COR-L47 (cell line): ENCODE data around the gene GSKIP.
"Not testable (repeated sequence)": the region's sequence is repeated elsewhere in the genome, so short reads cannot be mapped to it uniquely, and the experiment has no call there.

Source experiments
- DNase-seq: peaks from one replicate; lab custom pipeline; 2025; lab: John Stamatoyannopoulos, UW

Gene GSKIP

DNA sequence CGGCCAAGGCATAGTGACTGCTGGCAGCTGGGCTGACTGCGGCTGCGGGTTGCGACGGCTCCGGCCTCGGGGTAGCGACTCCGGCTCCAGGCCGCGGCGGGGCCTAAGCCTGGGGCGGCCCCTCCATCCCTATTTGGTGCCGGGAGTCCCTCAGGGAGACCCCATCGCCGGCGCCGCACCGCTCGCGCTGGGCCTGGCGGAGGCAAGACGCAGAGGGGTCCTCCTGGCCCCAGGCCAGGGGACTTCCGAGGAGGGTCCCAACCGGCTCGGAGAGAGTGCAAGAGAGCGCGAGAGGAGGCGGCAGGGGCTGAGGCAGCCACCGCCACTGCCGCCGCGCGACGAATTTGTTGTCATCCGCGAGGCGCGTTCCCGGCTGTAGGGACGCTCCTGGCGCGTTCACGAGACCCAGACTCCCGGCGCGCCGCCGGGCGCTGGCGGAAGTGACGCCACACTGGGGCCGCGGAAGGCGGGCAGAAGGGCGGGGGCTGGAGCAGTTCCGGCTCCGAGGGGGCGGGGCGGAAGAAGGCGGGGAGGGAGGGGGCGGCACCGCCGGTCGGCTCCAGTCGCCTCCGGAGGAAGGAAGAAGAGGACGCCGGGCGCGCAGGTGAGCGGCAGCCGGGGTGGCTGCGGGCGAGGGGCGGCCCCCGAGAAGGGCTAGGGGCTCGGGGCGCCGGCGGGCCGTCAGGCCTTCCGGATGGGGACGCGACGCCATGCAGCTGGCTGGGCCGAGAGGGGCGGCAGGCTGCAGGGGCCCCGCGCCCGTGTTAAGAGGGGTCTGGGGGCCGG, at the start of gene GSKIP, which contains the start of gene ATG2B:
TSS of gene GSKIP (plus strand) at position 562 of the 786 bp plus-strand sequence. CDS start 18,722 bp downstream, outside the sequence.
TSS of gene ATG2B (minus strand) at position 377 of the 786 bp plus-strand sequence. CDS start at position 12, 365 bp downstream.
- peak; percentile 98 for DNase-seq

GRCh38 chr14:96316087-96316486, 47.2 kb upstream of the GSKIP start:
- DNase-seq: no peak

GRCh38 chr14:96318836-96319235, 44.5 kb upstream of the GSKIP start:
- DNase-seq: no peak

DNA sequence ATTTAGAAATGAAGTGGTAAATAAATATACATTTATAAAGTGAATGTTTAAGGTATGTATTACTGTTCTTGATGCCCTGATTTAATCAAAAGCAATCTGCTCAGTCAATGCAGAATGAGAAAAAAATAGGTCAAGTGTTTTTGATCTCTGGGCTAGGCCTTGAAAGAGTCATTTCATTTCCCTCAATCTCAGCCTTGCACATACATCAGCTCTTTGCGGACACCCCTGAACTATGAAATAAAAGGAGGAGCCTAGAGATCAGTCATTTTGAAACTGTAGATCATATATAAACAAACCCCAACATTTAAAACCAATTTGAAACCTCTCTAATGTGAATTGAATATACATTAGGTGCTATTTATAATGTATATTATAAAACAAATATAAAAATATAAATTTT, 42.7 kb upstream of the GSKIP start:
- DNase-seq: no peak

DNA sequence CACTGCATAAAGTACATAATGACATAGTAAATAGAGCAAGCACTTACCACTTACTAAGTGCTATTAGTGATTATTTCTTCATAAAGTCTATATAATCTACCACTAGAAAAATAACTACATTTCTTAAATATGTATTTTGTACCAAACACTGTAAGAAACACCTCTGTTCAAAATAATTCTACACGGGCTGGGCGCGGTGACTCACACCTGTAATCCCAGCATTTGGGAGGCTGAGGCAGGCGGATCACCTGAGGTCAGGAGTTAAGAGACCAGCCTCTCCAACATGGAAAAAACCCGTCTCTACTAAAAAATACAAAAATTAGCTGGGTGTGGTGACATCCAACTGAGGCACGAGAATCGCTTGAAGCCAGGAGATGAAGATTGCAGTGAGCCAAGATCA, 39.1 kb upstream of the GSKIP start:
- DNase-seq: no peak

DNA sequence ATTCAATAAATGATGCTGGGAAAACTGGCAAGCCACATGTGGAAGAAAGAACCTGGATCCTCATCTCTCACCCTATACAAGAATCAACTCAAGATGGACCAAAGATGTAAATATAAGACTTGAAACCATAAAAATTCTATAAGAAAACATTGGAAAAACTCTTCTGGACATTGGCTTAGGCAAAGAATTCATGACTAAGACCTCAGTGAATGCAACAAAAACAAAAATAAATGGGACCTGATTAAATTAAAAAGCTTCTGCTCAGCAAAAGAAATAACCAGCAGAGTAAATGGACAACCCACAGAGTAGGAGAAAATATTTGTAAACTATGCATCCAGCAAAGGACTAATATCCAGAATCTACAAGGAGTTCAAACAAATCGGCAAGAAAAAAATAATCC, 24.8 kb upstream of the GSKIP start:
- DNase-seq: no peak

GRCh38 chr14:96341323-96341722, 22.0 kb upstream of the GSKIP start:
- no peak for DNase-seq

DNA sequence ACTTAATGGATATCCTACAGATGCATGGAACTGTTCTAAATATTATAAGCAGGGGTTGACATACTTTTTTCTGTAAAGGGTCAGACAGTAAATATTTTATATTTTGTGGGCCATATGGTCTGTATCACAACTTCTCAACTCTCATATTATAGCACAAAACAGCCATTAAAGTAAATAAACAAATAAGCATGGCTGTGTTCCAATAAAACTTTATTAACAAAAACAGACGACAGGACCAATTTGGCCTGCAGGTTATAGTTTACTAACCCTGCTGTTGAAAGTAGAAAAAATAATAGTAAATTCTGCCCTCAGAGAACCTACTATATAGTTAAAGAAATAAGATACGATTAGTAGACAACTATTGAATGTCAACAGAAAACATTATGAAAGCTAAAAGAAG, 17.7 kb upstream of the GSKIP start:
- DNase-seq: no peak

DNA sequence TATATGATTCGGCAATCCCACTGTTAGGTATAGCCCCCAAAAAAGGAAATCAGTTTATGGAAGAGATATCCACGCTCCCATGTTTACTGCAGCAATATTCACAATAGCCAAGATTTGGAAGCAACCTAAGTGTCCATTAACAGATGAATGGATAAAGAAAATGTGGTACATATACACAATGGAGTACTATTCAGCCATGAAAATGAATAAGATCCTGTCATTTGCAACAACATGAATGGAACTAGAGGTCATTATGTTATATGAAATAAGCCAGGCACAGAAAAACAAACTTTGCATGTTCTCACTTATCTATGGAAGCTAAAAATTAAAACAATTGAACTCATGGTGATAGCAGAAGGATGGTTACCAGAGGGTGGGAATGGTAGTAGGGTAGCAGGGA, 15.4 kb upstream of the GSKIP start:
- DNase-seq: not testable (repeated sequence)

- no peak for DNase-seq
Observed at GRCh38 chr14:96349286-96350075, 13.8 kb upstream of the GSKIP start.

GRCh38 chr14:96351986-96352385, 11.3 kb upstream of the GSKIP start:
- no peak for DNase-seq

- no peak for DNase-seq
Observed at GRCh38 chr14:96352708-96353107, 10.6 kb upstream of the GSKIP start.

- DNase-seq: no peak
Observed at GRCh38 chr14:96354246-96354645, 9.1 kb upstream of the GSKIP start.

DNA sequence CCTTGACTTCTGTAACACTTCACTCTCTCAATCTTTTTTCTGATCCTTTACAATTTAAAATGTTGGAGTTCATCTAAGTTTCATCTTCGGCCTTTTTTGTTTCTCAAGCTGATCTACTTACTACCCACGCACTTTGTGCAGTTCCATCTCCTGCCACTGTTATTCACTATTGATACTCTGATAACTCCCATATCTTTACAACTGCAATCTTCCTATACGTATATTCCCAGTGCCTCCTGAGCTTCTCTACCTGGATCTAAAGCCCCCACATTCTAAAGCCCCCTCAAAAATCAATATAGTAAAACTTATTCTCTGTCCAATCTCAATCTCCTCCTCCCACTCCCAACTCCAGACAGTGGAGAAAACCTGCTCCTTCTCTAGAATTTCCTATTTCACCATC, 6.1 kb upstream of the GSKIP start:
- no peak for DNase-seq

GRCh38 chr14:96359959-96360358, 3.4 kb upstream of the GSKIP start:
- no peak for DNase-seq

DNA sequence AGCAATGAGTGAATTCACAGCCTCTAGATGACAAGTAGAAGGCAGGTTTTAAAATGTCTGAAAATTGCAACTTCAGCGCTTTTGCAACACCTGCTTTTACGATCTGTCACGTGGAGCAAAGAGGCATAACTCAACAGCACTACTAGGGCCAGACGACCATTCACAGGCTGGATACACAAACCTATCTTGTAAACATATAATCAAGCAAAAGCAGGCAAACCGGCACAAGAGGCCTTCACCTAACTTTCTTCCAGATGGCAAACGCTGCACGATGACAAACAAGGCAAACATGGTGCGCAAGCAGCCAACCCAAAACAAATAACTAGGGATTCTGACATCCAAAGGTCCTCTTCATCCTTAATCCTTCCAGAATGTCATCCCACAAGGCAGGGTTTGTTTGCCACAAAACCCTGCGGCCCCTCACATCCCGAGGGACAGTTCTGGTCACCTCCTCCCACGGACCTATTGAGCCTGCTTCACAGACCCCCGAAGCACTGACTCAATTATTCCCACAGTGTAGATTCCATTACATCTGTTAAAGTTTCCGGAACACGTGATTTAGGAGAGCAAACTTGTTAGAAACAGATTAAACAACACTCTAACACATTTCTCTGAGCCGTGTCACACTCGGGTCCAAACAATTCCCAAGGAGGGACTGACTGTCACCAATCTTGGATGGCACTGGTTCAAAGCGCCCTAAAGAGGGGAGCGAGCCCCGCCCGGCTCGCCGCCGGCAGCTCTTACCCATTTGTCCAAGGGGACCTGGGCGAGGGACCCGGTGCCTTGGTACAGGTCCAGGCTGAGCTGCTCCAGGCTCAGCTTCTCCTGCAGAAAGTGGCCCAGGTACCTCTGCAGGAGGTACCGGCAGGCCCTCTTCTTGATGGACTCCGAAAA, 1.0 kb upstream of the GSKIP start:
- peak; percentile 82 for DNase-seq

GRCh38 chr14:96363751-96364336, 518 bp downstream of the GSKIP start:
- peak; percentile 30 for DNase-seq

GRCh38 chr14:96364962-96365361, 1.6 kb downstream of the GSKIP start:
- DNase-seq: no peak

- no peak for DNase-seq
Observed at GRCh38 chr14:96368534-96368933, 5.2 kb downstream of the GSKIP start.

DNA sequence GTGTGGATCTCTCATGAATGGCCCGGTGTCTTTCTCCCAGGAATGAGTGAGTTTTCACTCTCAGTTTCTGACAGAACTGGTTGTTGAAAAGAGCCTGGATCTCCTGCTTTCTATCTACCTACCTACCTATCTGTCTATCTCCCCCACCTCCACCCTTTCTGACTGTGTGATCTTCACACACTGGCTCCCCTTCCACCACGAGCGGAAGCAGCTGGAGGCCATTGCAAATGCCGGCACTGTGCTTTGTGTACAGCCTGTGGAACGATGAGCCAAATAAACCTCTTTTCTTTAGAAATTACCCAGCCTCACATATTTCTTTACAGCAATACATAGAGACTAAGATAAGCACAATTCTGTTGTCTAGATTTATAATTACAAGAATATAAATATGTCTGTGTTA, 7.2 kb downstream of the GSKIP start:
- DNase-seq: no peak

DNA sequence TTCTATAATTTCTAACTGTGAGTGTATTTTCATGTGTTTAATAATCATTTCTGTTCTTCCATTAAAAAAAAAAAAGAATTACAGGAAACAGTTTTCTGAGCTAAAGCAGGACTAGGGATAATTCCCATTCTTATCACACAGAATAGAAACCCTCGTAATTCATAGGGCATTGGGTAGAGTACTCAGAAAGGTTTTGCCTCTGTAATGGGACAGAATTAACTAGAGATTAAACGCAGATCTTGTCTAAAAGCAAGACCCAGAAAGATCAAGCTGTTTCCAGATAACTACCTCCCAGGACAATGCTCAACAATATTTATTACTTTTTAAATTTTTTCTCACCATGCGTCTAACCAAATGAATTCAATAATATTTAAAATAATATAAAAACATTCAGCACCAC, 10.2 kb downstream of the GSKIP start:
- DNase-seq: no peak

- DNase-seq: no peak
Observed at GRCh38 chr14:96376093-96376492, 12.8 kb downstream of the GSKIP start.
